ENCODE measurements around the gene NHEJ1. TPM values are rescaled to one million over a fixed set of nuclear protein-coding genes. Genes with fewer than 3 reads are reported as not detected.

Gene NHEJ1
- total and polyA plus RNA-seq, 2 donors (not counting 3 experiments of a cell fraction or from before 2014, with no cell fraction given): 12.8 to 12.9 TPM

- TF ChIP-seq CTCF (IDR thresholded peaks at IDR 0.05; ENCODE audit: extremely low read depth in 1 of 2, insufficient read depth in 1 of 2, low read depth in 1 of 2, low read length in 2 of 2): no peak
- TF ChIP-seq POLR2A (IDR thresholded peaks at IDR 0.05; ENCODE audit: low read depth, low read length): no peak
- no peak for TF ChIP-seq JUN (IDR thresholded peaks at IDR 0.05; ENCODE audit: borderline replicate concordance, insufficient read depth, insufficient read length, low read depth)
- TF ChIP-seq EZH2 (IDR thresholded peaks at IDR 0.05; ENCODE audit: borderline replicate concordance, low read depth, low read length, severe bottlenecking): no peak
- no peak for TF ChIP-seq GATA2 (IDR thresholded peaks at IDR 0.05; ENCODE audit: insufficient read depth, insufficient read length, low read depth, low read length)
- TF ChIP-seq FOS (IDR thresholded peaks at IDR 0.05; ENCODE audit: borderline replicate concordance, insufficient read depth, low read length): no peak
- no peak for TF ChIP-seq POLR2AphosphoS5 (IDR thresholded peaks at IDR 0.05; ENCODE audit: insufficient read depth, low read depth, low read length)
- TF ChIP-seq, protein P1, sequence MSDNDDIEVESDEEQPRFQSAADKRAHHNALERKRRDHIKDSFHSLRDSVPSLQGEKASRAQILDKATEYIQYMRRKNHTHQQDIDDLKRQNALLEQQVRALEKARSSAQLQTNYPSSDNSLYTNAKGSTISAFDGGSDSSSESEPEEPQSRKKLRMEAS (IDR thresholded peaks at IDR 0.05; ENCODE audit: insufficient read depth, insufficient read length): no peak
- no peak for TF ChIP-seq MYC (IDR thresholded peaks at IDR 0.05; ENCODE audit: low read depth, low read length)
- H3K9me3 ChIP-seq (replicated peaks; ENCODE audit: control insufficient read depth, insufficient read depth, low read length): no peaks in the 10 kb centered on the region
- no peak overlapping the region for H2AFZ ChIP-seq (ENCODE audit: low read depth, low read length)
- no peaks in the 10 kb centered on the region for H3K9me1 ChIP-seq (replicated peaks; ENCODE audit: control insufficient read depth, extremely low read depth, insufficient read depth, low read length)
- no peaks in the 10 kb centered on the region for H3K4me1 ChIP-seq (ENCODE audit: control insufficient read depth, extremely low read depth, insufficient read depth, low read length)
- FAIRE-seq (no peak), DNase-seq (ENCODE audit: low read depth, low spot score) (no peak)
- no peak overlapping the region for H3K9ac ChIP-seq (replicated peaks; ENCODE audit: extremely low read depth, insufficient read depth, low read length)
- CTCF ChIA-PET: interaction anchor here (1.5 kb wide), 1 partner anchor 10 kb away, joined by 6 read pairs; no protein-coding TSS in a partner anchor
- POLR2A ChIA-PET: no interaction called here
- no peaks in the 10 kb centered on the region for H4K20me1 ChIP-seq (replicated peaks; ENCODE audit: control insufficient read depth, extremely low read depth, insufficient read depth, low read length)
- H3K79me2 ChIP-seq (ENCODE audit: control insufficient read depth, insufficient read depth, low read length): no peaks in the 10 kb centered on the region
- BruUV-seq (replicated peaks): no TSS peak
- H3K36me3 ChIP-seq (ENCODE audit: control insufficient read depth in 2 of 2, extremely low read depth in 1 of 2, insufficient read depth in 2 of 2, low read length in 2 of 2): no peaks in the 10 kb centered on the region
- H3K27ac ChIP-seq (ENCODE audit: insufficient read depth, low read depth, low read length): no peak overlapping the region
- dilution Hi-C loops (cut with MboI; ENCODE audit: extremely low pct_ligation_motif_present, low sequenced_read_pairs): no loop called here
- peaks cover 2 to 5% of the 10 kb centered on the region in 2 experiments for H3K27me3 ChIP-seq (ENCODE audit: control insufficient read depth in 2 of 2, insufficient read depth in 2 of 2, low read length in 2 of 2)
- no peak overlapping the region for H3K4me2 ChIP-seq (ENCODE audit: insufficient read depth, low read length)
- no peak overlapping the region for H3K4me3 ChIP-seq (replicated peaks in 1 of 3; ENCODE audit: insufficient read depth in 1 of 3, low read depth in 1 of 3, low read length in 3 of 3)
- intact Hi-C loops (cut with micrococcal nuclease): no loop called here
Measured at GRCh38 chr2:219199470-219200211, 39.0 kb upstream of the NHEJ1 start.
